Psoas muscle (tissue), 8 donors: ENCODE data around the gene TELO2. TPM values are rescaled to one million over a fixed set of nuclear protein-coding genes. Genes with fewer than 3 reads are reported as not detected.

Experiments
- ATAC-seq, 4 donors: fragments of 200-7000 bp; cut with Tn5 transposase; one replicate each; pipeline ENCODE4 v1.9.1; 2020; ENCODE audit warnings: moderate library complexity in 3 of 4, mild to moderate bottlenecking in 2 of 4
- DNase-seq, 2 donors: peaks; one replicate each; pipeline ENCODE4 v3.0.0-alpha.2; 2020
- H3K27ac ChIP-seq: fragments of 200-600 bp; one replicate; pipeline ENCODE4 v1.8.0; 2022
- H3K27me3 ChIP-seq, 3 donors: fragments of 200-600 bp in 1 of 3; one replicate each; pipeline versions ENCODE4 v1.6.1 to v1.8.0; 2013 to 2022; ENCODE audit warnings: low read length in 2 of 3, mild to moderate bottlenecking in 2 of 3, moderate library complexity in 1 of 3; ENCODE audit not compliant: insufficient read depth in 3 of 3
- H3K36me3 ChIP-seq, 2 donors: fragments of 200-600 bp in 1 of 2; one replicate each; pipeline versions ENCODE4 v1.6.1 to v1.8.0; 2013 to 2022; ENCODE audit warnings: low read depth in 1 of 2, mild to moderate bottlenecking in 1 of 2, moderate library complexity in 1 of 2; ENCODE audit not compliant: insufficient read depth in 1 of 2
- H3K4me1 ChIP-seq: fragments of 200-600 bp; one replicate; pipeline ENCODE4 v1.8.0; 2022
- H3K4me3 ChIP-seq: fragments of 200-600 bp; one replicate; pipeline ENCODE4 v1.8.0; 2022; ENCODE audit warnings: mild to moderate bottlenecking
- H3K9me3 ChIP-seq: fragments of 200-600 bp; one replicate; pipeline ENCODE4 v1.8.0; 2022
- WGBS, 3 donors: extraction: QIAGEN DNeasy Blood & Tissue Kit; methylation state at CpG; one replicate each; pipeline versions ENCODE4 v1.1.6 to v1.1.7; 2013; 5-methylcytosine and 5-hydroxymethylcytosine counted together
- intact Hi-C, 2 donors: fragments of 100-400 bp; cut with DNase I; formaldehyde crosslinking; loops; one replicate each; pipeline versions ENCODE4 v1.11.0 to v1.14.2; 2022
- polyA plus RNA-seq, 3 donors: library from polyadenylated mRNA; stranded (reverse); fragments of 200-250 nt; gene quantifications; one replicate each; pipeline ENCODE4 v1.2.3, GENCODE V29; 2013
- total RNA-seq, 4 donors: library from RNA; stranded (reverse); fragmentation: NEBNext Ultra II Directional in 2 of 4; extraction: Animal tissue kit (Norgen Biotek cat#: 25700) in 2 of 4; gene quantifications; one replicate each; pipeline versions ENCODE4 v1.2.1 to v1.2.4, GENCODE V29; 2021 to 2023
- TF ChIP-seq, protein P1 (sequence below): fragments of 200-600 bp; IDR thresholded peaks from one replicate; pipeline ENCODE4 v1.8.0; 2022; ENCODE audit warnings: antibody characterized with exemption
- donor health status: healthy with polysubstance abuse.
- donor health status: DM: no; HTN: no; CAD: no; lungs with moderate emphysema.
- donor health status: Bipolar disorder and iron deficiency.
- donor health status: healthy.
- donor health status: DM: yes; HTN: yes; CAD: no.
- donor health status: DM: no; HTN: no; CAD: no.
- donor health status: DM: no; HTN: no; CAD: no.
- donor health status: DM: yes; HTN: yes; CAD: no.

Gene TELO2
- total and polyA plus RNA-seq, 7 donors, result 11.6 to 23.8 (median 17.4) TPM

DNA sequence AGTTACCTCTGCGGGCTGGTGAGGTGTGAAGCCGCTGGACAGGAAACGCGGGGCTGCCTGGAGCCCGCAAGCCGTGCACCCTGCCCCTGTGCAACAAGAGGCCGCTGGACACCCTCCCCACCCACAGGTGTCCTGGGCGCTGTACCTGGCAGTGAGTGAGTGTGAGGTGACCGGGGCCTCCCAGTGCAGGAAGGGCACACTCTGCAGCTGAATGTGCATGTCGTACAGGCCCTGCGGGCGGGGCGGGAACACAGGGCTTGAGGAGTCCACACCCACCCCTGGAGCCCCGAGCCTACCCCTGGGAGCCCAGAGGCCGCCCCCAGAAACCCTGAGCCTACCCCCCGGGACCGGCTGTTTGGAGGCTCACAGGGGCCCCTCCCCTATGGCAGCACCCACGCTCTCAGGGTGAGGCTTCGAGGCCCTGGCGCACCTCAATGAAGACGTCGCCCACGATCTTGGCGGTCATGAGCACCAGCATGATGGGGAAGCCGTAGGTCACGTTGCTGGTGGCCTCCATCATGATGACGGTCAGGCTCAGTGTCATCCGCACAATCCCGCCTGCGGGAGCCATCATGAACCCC, 44.5 kb upstream of the TELO2 start:
- intact Hi-C loops, result no loop called here
- ATAC-seq (no peak), DNase-seq (no peak)
- TF ChIP-seq, protein P1, sequence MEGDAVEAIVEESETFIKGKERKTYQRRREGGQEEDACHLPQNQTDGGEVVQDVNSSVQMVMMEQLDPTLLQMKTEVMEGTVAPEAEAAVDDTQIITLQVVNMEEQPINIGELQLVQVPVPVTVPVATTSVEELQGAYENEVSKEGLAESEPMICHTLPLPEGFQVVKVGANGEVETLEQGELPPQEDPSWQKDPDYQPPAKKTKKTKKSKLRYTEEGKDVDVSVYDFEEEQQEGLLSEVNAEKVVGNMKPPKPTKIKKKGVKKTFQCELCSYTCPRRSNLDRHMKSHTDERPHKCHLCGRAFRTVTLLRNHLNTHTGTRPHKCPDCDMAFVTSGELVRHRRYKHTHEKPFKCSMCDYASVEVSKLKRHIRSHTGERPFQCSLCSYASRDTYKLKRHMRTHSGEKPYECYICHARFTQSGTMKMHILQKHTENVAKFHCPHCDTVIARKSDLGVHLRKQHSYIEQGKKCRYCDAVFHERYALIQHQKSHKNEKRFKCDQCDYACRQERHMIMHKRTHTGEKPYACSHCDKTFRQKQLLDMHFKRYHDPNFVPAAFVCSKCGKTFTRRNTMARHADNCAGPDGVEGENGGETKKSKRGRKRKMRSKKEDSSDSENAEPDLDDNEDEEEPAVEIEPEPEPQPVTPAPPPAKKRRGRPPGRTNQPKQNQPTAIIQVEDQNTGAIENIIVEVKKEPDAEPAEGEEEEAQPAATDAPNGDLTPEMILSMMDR, result no peak
- no peaks in the 10 kb centered on the region for H3K9me3 ChIP-seq
- peaks cover 2 to 81% of the 10 kb centered on the region in 2 donors for H3K36me3 ChIP-seq
- H3K27ac ChIP-seq, result no peak overlapping the region
- WGBS, 3 donors, result 93 to 94% (median 93%) methylated on average over 30 of the region's 30 CpGs
- no peaks in the 10 kb centered on the region for H3K27me3 ChIP-seq
- H3K4me1 ChIP-seq, result no peaks in the 10 kb centered on the region
- H3K4me3 ChIP-seq, result no peak overlapping the region

GRCh38 chr16:1449201-1449788, 43.9 kb upstream of the TELO2 start:
- 94 to 96% (median 95%) methylated on average over 25 of the region's 25 CpGs for WGBS, 3 donors
- intact Hi-C loops, result no loop called here
- DNase-seq (no peak), ATAC-seq (no peak)
- Histone ChIP-seq H3K9me3 (no peaks in the 10 kb centered on the region), H3K36me3 (peaks cover 2 to 88% of the 10 kb centered on the region in 2 donors), H3K27ac (no peak overlapping the region), H3K4me3 (no peak overlapping the region), H3K27me3 (no peaks in the 10 kb centered on the region), H3K4me1 (no peaks in the 10 kb centered on the region)
- TF ChIP-seq, protein P1, result no peak

DNA sequence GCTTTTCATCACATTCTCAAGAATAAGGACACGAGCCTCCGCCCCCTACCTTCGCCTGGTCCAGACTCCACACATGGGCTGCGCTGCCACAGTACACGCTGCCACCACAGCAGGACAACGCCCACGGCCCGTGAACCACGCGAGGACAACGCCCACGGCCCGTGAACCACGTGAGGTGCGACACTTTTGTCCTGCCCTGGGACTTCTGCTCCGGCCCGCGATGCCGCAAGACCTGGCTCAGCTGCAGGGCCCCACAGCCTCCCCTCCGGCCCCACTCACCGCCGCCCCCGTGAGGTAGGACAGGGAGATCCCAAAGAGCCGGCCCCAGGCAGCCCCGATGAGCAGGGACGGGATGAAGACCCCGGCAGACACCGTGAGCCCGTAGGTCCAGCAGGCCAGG, 42.9 kb upstream of the TELO2 start:
- Histone ChIP-seq H3K36me3 (peaks cover 2 to 97% of the 10 kb centered on the region in 2 donors), H3K27me3 (no peaks in the 10 kb centered on the region), H3K9me3 (no peaks in the 10 kb centered on the region), H3K27ac (no peak overlapping the region), H3K4me3 (no peak overlapping the region), H3K4me1 (no peaks in the 10 kb centered on the region)
- 88 to 95% (median 93%) methylated on average over 29 of the region's 29 CpGs for WGBS, 3 donors
- DNase-seq (no peak), ATAC-seq (no peak)
- intact Hi-C loops, result no loop called here
- TF ChIP-seq, protein P1, result no peak

GRCh38 chr16:1450841-1451240, 42.3 kb upstream of the TELO2 start:
- WGBS, 3 donors, result 96 to 98% (median 98%) methylated on average over 21 of the region's 21 CpGs
- Histone ChIP-seq H3K9me3 (no peaks in the 10 kb centered on the region), H3K27ac (no peak overlapping the region), H3K4me3 (no peak overlapping the region), H3K27me3 (no peaks in the 10 kb centered on the region), H3K36me3 (peaks cover 2 to 97% of the 10 kb centered on the region in 2 donors), H3K4me1 (no peaks in the 10 kb centered on the region)
- DNase-seq (no peak), ATAC-seq (no peak)
- TF ChIP-seq, protein P1, result no peak
- intact Hi-C loops, result no loop called here
